Gastrocnemius medialis (tissue), 4 donors: Measurements from ENCODE around the gene SLC37A1. TPM values are rescaled to one million over a fixed set of nuclear protein-coding genes. Genes with fewer than 3 reads are reported as not detected.

ENCODE experiments used
- ATAC-seq, 2 donors: fragments of 150-250 bp; one replicate each; pipeline ENCODE4 v1.9.1; 2016
- DNase-seq, 2 donors: peaks; one replicate each; pipeline ENCODE4 v3.0.0-alpha.2; 2019
- H3K27ac ChIP-seq, 4 donors: fragments of 200-600 bp; sonication (generic); 1 replicate in 1 of 4; 2 replicates in 3 of 4; pipeline ENCODE4 v1.5.1; 2016 to 2018; ENCODE audit warnings: mild to moderate bottlenecking in 2 of 4, moderate library complexity in 1 of 4
- H3K27me3 ChIP-seq, 3 donors: fragments of 200-600 bp; sonication (generic) in 2 of 3; 1 replicate in 1 of 3; 2 replicates in 2 of 3; pipeline versions ENCODE4 v1.5.1 to v1.6.0; 2016 to 2019; ENCODE audit warnings: mild to moderate bottlenecking in 1 of 3, moderate library complexity in 1 of 3
- H3K36me3 ChIP-seq, 2 donors: fragments of 200-600 bp; sonication (generic) in 1 of 2; one replicate each; pipeline ENCODE4 v1.5.1; 2017 to 2018
- H3K4me1 ChIP-seq, 2 donors: fragments of 200-600 bp; sonication (generic) in 1 of 2; one replicate each; pipeline ENCODE4 v1.5.1; 2016 to 2017; ENCODE audit warnings: mild to moderate bottlenecking in 2 of 2
- H3K4me3 ChIP-seq, 4 donors: fragments of 200-600 bp; sonication (generic) in 3 of 4; 1 replicate in 1 of 4; 2 replicates in 3 of 4; pipeline ENCODE4 v1.5.1; 2016 to 2019; ENCODE audit warnings: mild to moderate bottlenecking in 2 of 4
- H3K9me3 ChIP-seq, 3 donors: fragments of 200-600 bp; sonication (generic) in 2 of 3; 1 replicate in 1 of 3; 2 replicates in 2 of 3; pipeline ENCODE4 v1.5.1; 2016 to 2019
- CTCF ChIP-seq, 5 experiments: fragments of 450-650 bp in 3 of 5; fragments of 200-600 bp in 2 of 5; sonication (generic) in 2 of 5; IDR thresholded peaks in 4 of 5; conservative IDR thresholded peaks in 1 of 5; 1 replicate in 4 of 5; 2 replicates in 1 of 5; pipeline ENCODE4 v1.5.1; 2016 to 2019; ENCODE audit warnings: antibody characterized with exemption in 5 of 5, mild to moderate bottlenecking in 3 of 5, moderate library complexity in 3 of 5
- POLR2A ChIP-seq, 2 donors: fragments of 450-650 bp; IDR thresholded peaks; one replicate each; pipeline ENCODE4 v1.6.1; 2017; ENCODE audit warnings: antibody characterized with exemption in 2 of 2, mild to moderate bottlenecking in 2 of 2, moderate library complexity in 2 of 2
- in situ Hi-C, 4 donors: fragments of 200-750 bp; cut with MboI; loops; one replicate each; pipeline versions ENCODE4 v1.15.0 to v1.8.0; 2017; ENCODE audit warnings: low sequenced_read_pairs in 4 of 4
- intact Hi-C: fragments of 100-400 bp; cut with DNase I; formaldehyde crosslinking; loops from one replicate; pipeline ENCODE4 v1.15.1; 2023; ENCODE audit warnings: low total_unique reads
- total RNA-seq, 4 donors: library from RNA; depleted of rRNA; stranded (reverse); fragments of >200 nt; gene quantifications; one replicate each; pipeline versions ENCODE4 v1.1.0 to v1.2.3, GENCODE V29; 2016

SLC37A1 gene
- total RNA-seq, 4 donors from 2014 or later, result 8.3 to 16.1 (median 12.4) TPM

GRCh38 chr21:42535602-42536171 lies 22.0 kb downstream of the SLC37A1 start:
- no peak for ATAC-seq
- Histone ChIP-seq H3K27ac (peak overlapping the region; percentile 56 to 96 (median 86)), H3K27me3 (no peaks in the 10 kb centered on the region), H3K4me1 (peaks cover 34 to 42% of the 10 kb centered on the region in 2 donors), H3K9me3 (no peaks in the 10 kb centered on the region), H3K36me3 (no peaks in the 10 kb centered on the region), H3K4me3 (no peak overlapping the region)
- in situ Hi-C loops, result no loop called here
- intact Hi-C loops, result loop anchor here (2.0 to 10.0 kb wide), 2 partner anchors 201 to 227 kb away; no protein-coding TSS in a partner anchor
- TF ChIP-seq CTCF (IDR thresholded peaks at IDR 0.05 in 4 of 5, conservative IDR thresholded peaks at IDR 0.05 in 1 of 5), result no peak
- no peak for TF ChIP-seq POLR2A (IDR thresholded peaks at IDR 0.05)
- DNase-seq, result peak in 1 of 2 donors; percentile 45

- no peaks in the 10 kb centered on the region for H3K27me3 ChIP-seq
- intact Hi-C loops, result loop anchor here (2.0 to 10.0 kb wide), 2 partner anchors 202 to 228 kb away; no protein-coding TSS in a partner anchor
- H3K36me3 ChIP-seq, result no peaks in the 10 kb centered on the region
- H3K27ac ChIP-seq, result peak overlapping the region in 1 of 4 donors; percentile 96
- ATAC-seq, result no peak
- in situ Hi-C loops, result no loop called here
- H3K4me3 ChIP-seq, result no peak overlapping the region
- no peak for DNase-seq
- H3K9me3 ChIP-seq, result no peaks in the 10 kb centered on the region
- peaks cover 25 to 34% of the 10 kb centered on the region in 2 donors for H3K4me1 ChIP-seq
- no peak for TF ChIP-seq CTCF (IDR thresholded peaks at IDR 0.05 in 4 of 5, conservative IDR thresholded peaks at IDR 0.05 in 1 of 5)
- TF ChIP-seq POLR2A (IDR thresholded peaks at IDR 0.05), result no peak
These were observed 22.9 kb downstream of the SLC37A1 start for GRCh38 chr21:42536601-42537000.

GRCh38 chr21:42537106-42537742 lies 23.6 kb downstream of the SLC37A1 start:
- in situ Hi-C loops, result no loop called here
- no peaks in the 10 kb centered on the region for H3K36me3 ChIP-seq
- TF ChIP-seq POLR2A (IDR thresholded peaks at IDR 0.05) (no peak), CTCF (IDR thresholded peaks at IDR 0.05 in 4 of 5, conservative IDR thresholded peaks at IDR 0.05 in 1 of 5) (peak in 4 of 5 experiments; percentile 32 to 49 (median 36))
- intact Hi-C loops, result loop anchor here (2.0 to 10.0 kb wide), 2 partner anchors 202 to 228 kb away; no protein-coding TSS in a partner anchor
- H3K27ac ChIP-seq, result peak overlapping the region in 1 of 4 donors; percentile 2
- H3K4me1 ChIP-seq, result peaks cover 18 to 28% of the 10 kb centered on the region in 2 donors
- no peak overlapping the region for H3K4me3 ChIP-seq
- ATAC-seq, result no peak
- no peak for DNase-seq
- no peaks in the 10 kb centered on the region for H3K9me3 ChIP-seq
- H3K27me3 ChIP-seq, result no peaks in the 10 kb centered on the region

- intact Hi-C loops, result loop anchor here (10.0 kb wide), 1 partner anchor 204 kb away; no protein-coding TSS in a partner anchor
- in situ Hi-C loops, result no loop called here
- Histone ChIP-seq H3K9me3 (no peaks in the 10 kb centered on the region), H3K36me3 (peaks cover 0 to 10% of the 10 kb centered on the region in 2 donors), H3K4me3 (no peak overlapping the region), H3K27me3 (no peaks in the 10 kb centered on the region), H3K27ac (no peak overlapping the region), H3K4me1 (peaks cover 7 to 17% of the 10 kb centered on the region in 2 donors)
- TF ChIP-seq CTCF (IDR thresholded peaks at IDR 0.05 in 4 of 5, conservative IDR thresholded peaks at IDR 0.05 in 1 of 5) (no peak), POLR2A (IDR thresholded peaks at IDR 0.05) (no peak)
- no peak for ATAC-seq
- no peak for DNase-seq
These were observed 25.0 kb downstream of the SLC37A1 start for GRCh38 chr21:42538479-42539275.
